Activated T-cell treated with anti-CD3 and anti-CD28 coated beads, Interleukin-2, amount 50 U/mL, for 72 hours (primary cell): Measurements from ENCODE around the gene C17orf113. TPM values are rescaled to one million over a fixed set of nuclear protein-coding genes. Genes with fewer than 3 reads are reported as not detected.
A peak's percentile ranks its signal among the peaks of the same experiment; 100 is the strongest.
"Not testable (repeated sequence)": the region's sequence is repeated elsewhere in the genome, so short reads cannot be mapped to it uniquely, and the experiment has no call there.

Experiments
- ATAC-seq, 2 donors: fragments of 150-1000 bp; cut with Tn5 transposase; replicated peaks in 1 of 2; 2 replicates each; pipeline ENCODE4 v1.10.0; 2021; ENCODE audit warnings: moderate library complexity in 2 of 2, mild to moderate bottlenecking in 1 of 2
- DNase-seq, 2 donors: peaks; one replicate each; pipeline ENCODE4 v3.0.0; 2021 to 2022; ENCODE audit warnings: mixed read lengths in 1 of 2
- H3K27ac Mint-ChIP-seq: one replicate; pipeline ENCODE4 v1.8.0; 2022; ENCODE audit warnings: mild to moderate bottlenecking, moderate library complexity, mixed read lengths
- H3K27me3 Mint-ChIP-seq: one replicate; pipeline ENCODE4 v1.8.0; 2022; ENCODE audit warnings: low read depth, mixed read lengths
- H3K36me3 Mint-ChIP-seq, 2 donors: one replicate each; pipeline ENCODE4 v1.8.0; 2022; ENCODE audit warnings: mixed read lengths in 2 of 2, mild to moderate bottlenecking in 1 of 2; ENCODE audit not compliant: insufficient read depth in 2 of 2
- H3K4me1 Mint-ChIP-seq: one replicate; pipeline ENCODE4 v1.8.0; 2022; ENCODE audit warnings: low read depth, mixed read lengths
- H3K4me3 Mint-ChIP-seq, 2 donors: one replicate each; pipeline ENCODE4 v1.8.0; 2022; ENCODE audit warnings: mild to moderate bottlenecking in 2 of 2, mixed read lengths in 2 of 2, moderate library complexity in 2 of 2
- H3K9me3 Mint-ChIP-seq, 2 donors: one replicate each; pipeline ENCODE4 v1.8.0; 2022; ENCODE audit warnings: mixed read lengths in 2 of 2
- total RNA-seq, 2 donors: library from RNA; stranded (reverse); gene quantifications; one replicate each; pipeline ENCODE4 v1.2.3, GENCODE V29; 2022

The C17orf113 gene
- total RNA-seq, 2 donors from 2014 or later: 0.86 to 1.3 TPM

DNA sequence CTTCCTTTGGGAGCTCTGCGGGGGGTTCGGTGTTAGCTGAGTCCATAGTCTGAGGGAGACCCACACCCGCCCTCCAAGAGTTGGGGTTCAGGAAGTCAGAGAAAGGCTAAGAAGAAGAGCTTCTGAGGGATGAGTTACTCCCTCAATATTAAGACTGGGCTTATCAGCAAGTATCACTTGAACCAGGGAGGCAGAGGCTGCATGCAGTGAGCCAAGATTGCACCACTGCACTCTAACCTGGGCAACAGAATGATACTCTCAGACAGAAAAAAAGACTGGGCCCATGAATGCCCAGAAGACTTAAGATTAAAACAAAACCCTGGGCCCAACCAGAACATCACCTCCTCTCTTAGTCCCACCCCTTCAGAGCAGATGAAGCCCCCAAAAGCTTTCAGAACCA, 24.5 kb downstream of the C17orf113 start:
- peaks cover 3 to 7% of the 10 kb centered on the region in 2 donors for H3K36me3 Mint-ChIP-seq
- DNase-seq: no peak
- H3K4me3 Mint-ChIP-seq: no peak overlapping the region
- no peak for ATAC-seq
- H3K4me1 Mint-ChIP-seq: peaks cover 18% of the 10 kb centered on the region
- H3K27ac Mint-ChIP-seq: no peak overlapping the region
- H3K9me3 Mint-ChIP-seq: no peaks in the 10 kb centered on the region
- H3K27me3 Mint-ChIP-seq: no peaks in the 10 kb centered on the region

DNA sequence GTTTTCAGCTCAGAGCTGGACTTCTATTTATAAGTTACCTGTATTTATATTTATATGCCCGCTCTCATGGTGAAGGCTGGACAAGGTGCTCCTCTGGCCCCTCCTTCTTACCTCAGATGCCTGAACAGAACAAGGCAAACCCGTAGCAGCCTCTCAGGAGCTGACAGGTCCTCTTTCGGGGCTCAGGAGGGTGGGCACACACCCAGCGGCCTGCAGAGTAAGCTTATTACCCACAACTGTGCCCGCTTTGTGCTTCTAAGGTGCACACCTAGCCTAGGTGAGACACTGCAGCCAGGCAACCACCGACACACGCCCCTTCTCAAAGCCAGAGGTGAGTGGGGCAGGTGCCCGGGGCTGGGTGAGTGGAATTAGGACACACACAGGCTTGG, 25.2 kb downstream of the C17orf113 start:
- H3K9me3 Mint-ChIP-seq: no peaks in the 10 kb centered on the region
- H3K27me3 Mint-ChIP-seq: no peaks in the 10 kb centered on the region
- peak overlapping the region in 1 of 2 donors; percentile 40 for H3K4me3 Mint-ChIP-seq
- no peak for ATAC-seq
- H3K4me1 Mint-ChIP-seq: peaks cover 24% of the 10 kb centered on the region
- peak overlapping the region; percentile 87 for H3K27ac Mint-ChIP-seq
- peaks cover 3 to 10% of the 10 kb centered on the region in 2 donors for H3K36me3 Mint-ChIP-seq
- no peak for DNase-seq

DNA sequence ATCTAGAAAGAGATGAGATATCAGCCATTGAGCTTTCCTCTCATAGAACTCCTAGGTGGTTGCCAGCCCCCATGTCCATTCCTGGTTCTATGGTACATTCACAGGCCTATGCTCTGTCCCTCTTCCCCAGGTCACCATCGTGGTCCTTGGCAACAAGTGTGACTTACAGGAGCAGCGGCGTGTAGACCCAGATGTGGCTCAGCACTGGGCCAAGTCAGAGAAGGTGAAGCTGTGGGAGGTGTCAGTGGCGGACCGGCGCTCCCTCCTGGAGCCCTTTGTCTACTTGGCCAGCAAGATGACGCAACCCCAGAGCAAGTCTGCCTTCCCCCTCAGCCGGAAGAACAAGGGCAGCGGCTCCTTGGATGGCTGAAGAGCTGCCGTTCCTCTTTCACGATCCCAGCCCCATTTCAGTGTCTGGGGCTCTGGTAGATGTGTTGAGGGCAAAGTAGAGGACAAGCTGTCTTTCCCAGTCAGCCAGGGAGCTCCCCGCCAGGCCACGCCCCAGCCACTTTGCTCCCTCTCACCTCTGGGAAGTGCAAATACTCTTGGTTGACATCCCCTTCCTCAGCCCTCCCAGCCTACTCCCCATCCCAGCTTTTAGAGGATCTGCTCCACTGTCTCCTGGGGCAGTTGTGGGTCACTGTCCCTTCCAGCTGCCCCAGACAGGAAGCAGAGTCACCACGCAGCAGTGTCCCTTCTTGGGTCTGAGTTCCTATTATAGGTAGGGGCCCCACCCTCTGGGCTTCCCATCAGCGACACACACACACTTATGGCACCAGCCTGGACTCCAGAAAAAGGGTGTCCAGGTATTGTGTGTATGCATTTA, 26.7 kb downstream of the C17orf113 start:
- H3K36me3 Mint-ChIP-seq: peaks cover 3 to 10% of the 10 kb centered on the region in 2 donors
- peaks cover 1 to 7% of the 10 kb centered on the region in 2 donors for H3K9me3 Mint-ChIP-seq
- H3K27ac Mint-ChIP-seq: no peak overlapping the region
- ATAC-seq: no peak
- peaks cover 36% of the 10 kb centered on the region for H3K4me1 Mint-ChIP-seq
- no peaks in the 10 kb centered on the region for H3K27me3 Mint-ChIP-seq
- DNase-seq: no peak
- H3K4me3 Mint-ChIP-seq: no peak overlapping the region

DNA sequence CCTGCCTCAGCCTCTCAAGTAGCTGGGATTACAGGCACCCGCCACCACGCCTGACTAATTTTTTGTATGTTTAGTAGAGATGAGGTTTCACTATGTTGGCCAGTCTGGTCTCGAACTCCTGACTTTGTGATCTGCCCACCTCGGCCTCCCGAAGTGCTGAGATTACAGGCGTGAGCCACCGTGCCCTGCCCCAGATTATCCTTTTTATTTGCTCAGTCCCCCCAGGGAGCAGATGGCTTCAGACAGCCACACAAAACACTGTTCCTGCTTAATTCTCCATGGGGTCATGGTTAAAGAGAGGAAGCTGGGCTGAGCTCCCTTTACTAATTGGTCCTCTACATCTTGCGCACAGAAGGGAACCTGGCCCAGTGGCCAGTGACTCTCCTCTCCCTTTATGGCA, 29.6 kb downstream of the C17orf113 start:
- DNase-seq, H3K9me3 Mint-ChIP-seq, H3K27ac Mint-ChIP-seq, H3K27me3 Mint-ChIP-seq, ATAC-seq: not testable (repeated sequence)
- Mint-ChIP-seq H3K4me3 (peak overlapping the region; percentile 94 to 97), H3K36me3 (peaks cover 6 to 20% of the 10 kb centered on the region in 2 donors), H3K4me1 (peaks cover 51% of the 10 kb centered on the region)

DNA sequence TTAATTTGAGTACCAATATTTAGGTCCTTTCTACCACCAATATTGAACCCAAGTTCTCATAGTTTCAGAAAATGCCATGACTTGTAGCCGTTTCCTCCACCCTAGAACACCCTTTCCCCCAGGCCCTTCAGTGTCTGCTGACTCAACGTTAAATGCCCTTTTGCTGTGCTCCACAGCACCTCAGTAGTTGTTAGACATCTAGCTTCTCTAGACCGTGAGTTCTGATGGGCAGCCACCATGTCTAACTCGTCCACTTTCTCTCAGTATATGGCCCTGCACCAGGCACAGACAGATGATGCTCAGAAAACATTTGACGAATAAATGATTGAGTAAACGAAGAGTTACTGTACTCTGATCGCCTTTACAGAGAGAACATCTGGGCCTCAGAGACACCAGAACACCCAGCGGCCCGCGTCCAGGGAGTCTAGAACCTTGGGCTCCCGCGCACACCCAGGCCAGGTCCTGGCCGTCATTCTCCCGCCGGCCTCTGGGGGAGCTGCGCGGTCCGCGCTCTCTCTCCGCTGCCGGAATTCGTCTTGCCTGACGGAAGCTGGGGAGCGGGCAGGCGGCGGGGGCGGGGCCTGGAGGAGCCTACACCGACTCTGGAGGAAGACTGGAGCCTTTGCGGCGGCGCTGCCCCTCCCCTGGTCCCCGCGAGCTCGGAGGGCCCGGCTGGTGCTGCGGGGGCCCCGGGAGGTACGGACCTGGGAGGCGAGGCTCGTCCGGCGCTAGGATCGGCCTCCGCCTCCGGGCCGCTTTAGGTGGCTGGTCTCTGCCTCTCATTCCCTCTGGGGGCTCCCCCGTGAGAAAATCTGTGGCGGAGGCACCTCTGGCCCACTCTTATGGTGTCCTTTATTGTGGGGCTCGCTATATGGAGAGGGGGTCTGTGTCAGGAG, 30.6 kb downstream of the C17orf113 start, which contains the start of gene NKIRAS2:
NKIRAS2 (plus strand) TSS at position 582 of the 896 bp plus-strand sequence. CDS start 1,488 bp downstream, outside the sequence.
- DNase-seq (peak; percentile 96 to 97), ATAC-seq (peak; percentile 74 to 78)
- Mint-ChIP-seq H3K27ac (peak within 1 kb of the TSS; percentile 93), H3K9me3 (peaks cover 1 to 7% of the 10 kb centered on the region in 2 donors), H3K36me3 (peaks cover 5 to 22% of the 10 kb centered on the region in 2 donors), H3K4me1 (peaks cover 58% of the 10 kb centered on the region), H3K4me3 (peak within 1 kb of the TSS; percentile 97 to 98), H3K27me3 (no peaks in the 10 kb centered on the region)

DNA sequence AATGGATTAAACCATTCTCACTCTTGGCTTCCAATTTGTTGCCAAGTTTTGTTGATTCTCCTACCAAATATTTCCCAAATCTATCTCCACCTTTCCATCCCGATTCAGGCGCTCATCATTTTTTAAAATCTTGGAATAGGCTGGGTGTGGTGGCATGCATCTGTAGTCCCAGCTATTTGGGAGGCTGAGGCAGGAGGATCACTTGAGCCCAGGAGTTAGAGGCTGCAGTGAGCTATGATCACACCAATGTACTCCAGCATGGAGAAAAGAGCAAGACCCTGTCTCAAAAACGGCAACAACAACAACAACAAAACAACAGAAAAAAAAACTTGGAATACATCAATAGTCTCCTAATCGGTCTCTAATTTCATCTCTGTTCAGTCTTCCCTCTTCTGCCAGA, 31.4 kb downstream of the C17orf113 start:
- Mint-ChIP-seq H3K9me3 (peaks cover 1 to 7% of the 10 kb centered on the region in 2 donors), H3K27ac (peak overlapping the region; percentile 57), H3K4me3 (peak overlapping the region; percentile 97 to 98), H3K36me3 (peaks cover 3 to 22% of the 10 kb centered on the region in 2 donors), H3K4me1 (peaks cover 55% of the 10 kb centered on the region), H3K27me3 (no peaks in the 10 kb centered on the region)
- no peak for DNase-seq
- ATAC-seq: no peak

DNA sequence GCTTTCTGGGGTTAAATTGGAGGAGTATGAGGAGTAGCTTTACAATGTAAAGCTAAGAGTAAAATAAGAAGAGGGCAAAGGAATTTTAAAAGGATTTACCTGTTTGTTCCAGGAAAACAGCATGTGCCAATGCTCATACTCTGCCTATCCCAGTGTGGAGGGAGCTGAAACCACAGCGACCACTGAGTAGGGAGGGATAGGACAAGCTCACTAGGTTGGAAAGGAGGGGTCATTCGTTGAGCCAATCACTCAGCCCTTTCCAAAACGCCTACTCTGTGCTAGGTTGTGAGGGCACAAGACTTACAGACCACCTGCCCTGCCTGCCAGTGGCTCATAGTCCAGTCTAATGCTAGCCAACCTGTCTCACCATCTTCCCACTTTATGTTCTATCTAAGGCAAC, 32.1 kb downstream of the C17orf113 start:
- Mint-ChIP-seq H3K27me3 (no peaks in the 10 kb centered on the region), H3K9me3 (peaks cover 1 to 7% of the 10 kb centered on the region in 2 donors), H3K36me3 (peaks cover 3 to 22% of the 10 kb centered on the region in 2 donors), H3K27ac (peak overlapping the region; percentile 92), H3K4me3 (peak overlapping the region; percentile 97 to 98), H3K4me1 (peaks cover 59% of the 10 kb centered on the region)
- DNase-seq (no peak), ATAC-seq (no peak)

DNA sequence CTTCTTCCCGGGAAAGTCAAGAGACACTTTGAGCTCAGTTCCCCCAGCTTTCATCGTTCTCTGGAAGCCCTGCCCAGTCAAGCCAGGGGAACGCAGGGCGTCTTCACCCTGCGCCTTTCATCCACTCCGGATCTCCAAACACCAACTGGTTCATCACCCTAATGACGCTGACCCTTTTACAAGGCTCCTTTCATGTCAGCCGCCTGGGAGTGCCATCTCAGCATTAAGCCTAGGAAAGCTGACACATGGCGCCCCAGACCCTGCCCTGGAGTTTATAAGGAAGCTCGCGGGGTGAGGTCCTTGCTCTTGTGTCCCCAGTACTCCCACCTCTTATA, 32.6 kb downstream of the C17orf113 start:
- H3K27me3 Mint-ChIP-seq: no peaks in the 10 kb centered on the region
- H3K27ac Mint-ChIP-seq: peak overlapping the region; percentile 92
- H3K36me3 Mint-ChIP-seq: peaks cover 3 to 21% of the 10 kb centered on the region in 2 donors
- DNase-seq (peak in 1 of 2 donors; percentile 35), ATAC-seq (peak; percentile 7 to 18)
- H3K4me1 Mint-ChIP-seq: peaks cover 64% of the 10 kb centered on the region
- H3K4me3 Mint-ChIP-seq: peak overlapping the region; percentile 97 to 98
- H3K9me3 Mint-ChIP-seq: peaks cover 1 to 7% of the 10 kb centered on the region in 2 donors

DNA sequence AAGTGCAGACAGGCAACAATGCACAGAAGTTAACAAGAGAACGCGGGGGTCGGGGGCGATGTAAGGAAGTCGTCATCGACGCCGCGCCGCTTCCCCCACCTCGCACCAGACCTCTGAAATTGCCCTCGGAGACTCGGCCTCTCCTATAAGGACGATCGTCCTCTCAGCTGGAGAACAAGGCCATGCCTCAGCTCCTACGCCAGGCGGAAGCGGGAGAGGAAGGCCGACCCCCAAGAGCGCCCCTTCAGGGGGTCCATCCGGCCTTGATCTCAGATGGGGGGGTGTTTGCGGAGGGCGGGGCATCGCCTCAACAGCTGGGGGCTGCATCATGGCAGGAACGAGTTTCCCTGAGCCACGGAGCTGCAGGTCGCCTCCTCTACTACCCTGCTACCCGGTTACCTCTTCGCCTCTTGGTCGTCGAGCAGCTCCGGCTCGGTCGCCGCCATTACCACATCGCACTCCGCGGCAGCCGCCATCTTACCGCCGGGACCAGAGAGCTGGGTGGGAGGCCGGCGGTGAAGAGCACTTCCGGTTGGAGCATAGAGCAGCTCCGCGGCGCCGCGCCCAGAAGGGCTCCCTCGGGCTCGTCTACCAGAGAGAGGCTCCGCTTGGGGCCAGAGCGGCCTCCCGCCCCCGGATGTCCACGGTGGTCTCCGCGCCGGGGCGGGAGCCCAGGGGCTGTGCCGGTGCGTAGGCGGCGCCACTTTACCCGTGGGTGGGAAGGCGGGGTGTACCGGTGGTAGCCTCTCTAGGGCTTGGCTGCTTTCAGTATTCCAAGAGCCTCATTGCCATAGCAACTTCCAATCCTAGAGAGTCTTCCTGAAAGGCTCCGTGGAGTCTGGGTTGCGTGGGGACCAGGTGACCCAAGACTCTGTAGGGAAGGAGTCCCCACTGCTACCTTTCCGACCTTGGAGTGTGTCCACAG, 33.2 kb downstream of the C17orf113 start, which contains the start of gene DNAJC7:
DNAJC7 (minus strand) TSS at position 499 of the 925 bp plus-strand sequence; CDS start at position 476, 23 bp downstream.
- H3K4me1 Mint-ChIP-seq: peaks cover 69% of the 10 kb centered on the region

DNA sequence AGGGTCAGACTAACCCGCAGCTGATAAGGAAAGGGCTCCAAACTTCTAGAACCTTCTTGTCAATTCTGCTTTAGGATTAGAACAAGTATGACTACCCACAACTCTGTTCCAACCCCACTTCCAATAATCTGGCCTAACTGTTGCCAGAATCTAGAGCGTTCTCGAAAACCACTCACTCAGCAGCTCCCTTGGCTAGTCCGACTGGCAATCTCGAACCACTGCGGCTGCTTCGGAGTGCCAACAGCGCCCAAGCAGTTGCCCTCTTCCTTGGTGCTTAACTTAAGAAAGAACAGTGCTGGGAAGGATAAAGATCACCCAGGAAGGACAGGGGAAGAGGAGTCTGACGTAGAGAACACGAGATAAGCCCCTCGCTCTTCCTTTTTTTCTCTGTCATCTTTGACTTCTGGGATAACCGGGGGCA, 34.0 kb downstream of the C17orf113 start:
- DNase-seq: peak; percentile 19 to 25
- H3K4me1 Mint-ChIP-seq: peaks cover 75% of the 10 kb centered on the region
- no peak for ATAC-seq
- H3K27me3 Mint-ChIP-seq: no peaks in the 10 kb centered on the region
- peaks cover 3 to 19% of the 10 kb centered on the region in 2 donors for H3K36me3 Mint-ChIP-seq
- peaks cover 1 to 7% of the 10 kb centered on the region in 2 donors for H3K9me3 Mint-ChIP-seq
- H3K4me3 Mint-ChIP-seq: peak overlapping the region; percentile 97 to 98
- H3K27ac Mint-ChIP-seq: peak overlapping the region; percentile 98

More for the DNA sequence above, 33.2 kb downstream of the C17orf113 start, which contains the start of gene DNAJC7:
- ATAC-seq: peak; percentile 91 to 92
- Mint-ChIP-seq H3K9me3 (peaks cover 1 to 7% of the 10 kb centered on the region in 2 donors), H3K4me3 (peak within 1 kb of the TSS; percentile 97 to 98), H3K27me3 (no peaks in the 10 kb centered on the region), H3K36me3 (peaks cover 3 to 19% of the 10 kb centered on the region in 2 donors), H3K27ac (peak within 1 kb of the TSS; percentile 98)
- DNase-seq: peak; percentile 94 to 95

DNA sequence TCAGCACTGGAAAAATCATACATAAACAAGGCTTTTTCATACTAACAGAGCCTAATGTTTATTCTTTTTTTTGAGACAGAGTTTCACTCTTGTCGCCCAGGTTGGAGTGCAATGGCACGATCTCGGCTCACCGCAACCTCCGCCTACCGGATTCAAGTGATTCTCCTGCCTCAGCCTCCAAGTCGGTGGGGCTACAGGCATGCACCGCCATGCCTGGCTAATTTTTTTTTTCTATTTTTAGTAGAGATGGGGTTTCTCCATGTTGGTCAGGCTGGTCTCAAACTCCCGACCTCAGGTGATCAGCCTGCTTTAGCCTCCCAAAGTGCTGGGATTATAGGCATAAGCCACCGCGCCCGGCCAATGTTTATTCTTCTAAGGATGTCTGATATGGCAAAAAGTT, 36.7 kb downstream of the C17orf113 start:
- H3K4me1 Mint-ChIP-seq: peaks cover 67% of the 10 kb centered on the region

DNA sequence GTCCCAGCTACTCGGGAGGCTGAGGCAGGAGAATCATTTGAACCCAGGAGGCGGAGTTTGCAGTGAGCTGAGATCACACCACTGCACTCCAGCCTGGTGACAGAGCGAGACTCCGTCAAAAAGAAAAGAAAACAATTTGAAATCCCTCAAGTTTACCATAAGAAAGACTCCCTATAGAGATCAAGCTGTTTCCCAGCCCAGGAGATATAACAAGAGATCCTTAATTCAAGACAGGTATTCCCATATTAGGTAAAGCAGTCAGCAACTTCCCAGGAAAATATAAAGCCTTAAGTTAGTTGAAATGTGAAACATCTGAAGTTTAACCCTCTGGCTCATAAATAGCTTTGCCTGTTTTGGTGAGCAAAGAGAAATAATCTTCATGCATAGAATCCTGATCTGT, 38.0 kb downstream of the C17orf113 start:
- Mint-ChIP-seq H3K4me1 (peaks cover 58% of the 10 kb centered on the region), H3K36me3 (peaks cover 6 to 21% of the 10 kb centered on the region in 2 donors)
- DNase-seq, ATAC-seq, H3K9me3 Mint-ChIP-seq, H3K27me3 Mint-ChIP-seq, H3K4me3 Mint-ChIP-seq, H3K27ac Mint-ChIP-seq: not testable (repeated sequence)

More for the DNA sequence above, 36.7 kb downstream of the C17orf113 start:
- H3K9me3 Mint-ChIP-seq, H3K4me3 Mint-ChIP-seq, H3K27me3 Mint-ChIP-seq, H3K27ac Mint-ChIP-seq, DNase-seq, ATAC-seq: not testable (repeated sequence)
- peaks cover 6 to 21% of the 10 kb centered on the region in 2 donors for H3K36me3 Mint-ChIP-seq
